H9 (cell line): Measurements from ENCODE around the gene TMCC3. TPM values are rescaled to one million over a fixed set of nuclear protein-coding genes. Genes with fewer than 3 reads are reported as not detected.

Experiments used
- DNase-seq: peaks from one replicate; pipeline ENCODE4 v3.0.0-alpha.2; 2017
- H2AFZ ChIP-seq: one replicate; pipeline ENCODE4 v1.6.1; 2013; ENCODE audit warnings: mild to moderate bottlenecking, low read length, control low read depth, moderate library complexity
- H2AK5ac ChIP-seq: 2 replicates; pipeline ENCODE4 v1.6.1; 2013; ENCODE audit warnings: low read length, control low read depth, mixed read lengths; ENCODE audit not compliant: insufficient read length
- H2BK120ac ChIP-seq: one replicate; pipeline ENCODE4 v1.6.1; 2013; ENCODE audit warnings: low read depth, mild to moderate bottlenecking, low read length, control low read depth, inconsistent platforms; ENCODE audit not compliant: poor library complexity, severe bottlenecking
- H2BK12ac ChIP-seq: 2 replicates; pipeline ENCODE4 v1.6.1; 2013; ENCODE audit warnings: low read length, control low read depth, mixed read lengths, low read depth; ENCODE audit not compliant: insufficient read length
- H2BK15ac ChIP-seq: 2 replicates; pipeline ENCODE4 v1.6.1; 2013; ENCODE audit warnings: low read depth, low read length, control low read depth
- H2BK20ac ChIP-seq: one replicate; pipeline ENCODE4 v1.6.1; 2013; ENCODE audit warnings: low read depth, mild to moderate bottlenecking, low read length, control low read depth, inconsistent platforms; ENCODE audit not compliant: poor library complexity, severe bottlenecking
- H2BK5ac ChIP-seq: 2 replicates; pipeline ENCODE4 v1.6.1; 2013; ENCODE audit warnings: low read length, control low read depth, mixed read lengths; ENCODE audit not compliant: insufficient read length
- H3K14ac ChIP-seq: 2 replicates; pipeline ENCODE4 v1.6.1; 2013; ENCODE audit warnings: low read length, control low read depth; ENCODE audit not compliant: insufficient read depth
- H3K18ac ChIP-seq: 2 replicates; pipeline ENCODE4 v1.6.1; 2013; ENCODE audit warnings: low read depth, mild to moderate bottlenecking, mixed read lengths, low read length, control low read depth; ENCODE audit not compliant: insufficient read length
- H3K23ac ChIP-seq: 2 replicates; pipeline ENCODE4 v1.6.1; 2013; ENCODE audit warnings: low read length, control low read depth, mixed read lengths, low read depth; ENCODE audit not compliant: insufficient read length
- H3K23me2 ChIP-seq: 2 replicates; pipeline ENCODE4 v1.6.1; 2013; ENCODE audit warnings: low read depth, mild to moderate bottlenecking, mixed read lengths, low read length, control low read depth; ENCODE audit not compliant: insufficient read length, poor library complexity, severe bottlenecking
- H3K27ac ChIP-seq: 2 replicates; pipeline ENCODE4 v1.5.1; 2013; ENCODE audit warnings: low read length, control low read depth, mixed read lengths, low read depth; ENCODE audit not compliant: insufficient read length
- H3K27me3 ChIP-seq: 2 replicates; pipeline ENCODE4 v1.6.1; 2013; ENCODE audit warnings: low read length, control low read depth, inconsistent platforms; ENCODE audit not compliant: insufficient read depth
- H3K4ac ChIP-seq: 2 replicates; pipeline ENCODE4 v1.6.1; 2013; ENCODE audit warnings: low read depth, mild to moderate bottlenecking, control low read depth, inconsistent platforms, low read length, moderate library complexity
- H3K4me1 ChIP-seq: 2 replicates; pipeline ENCODE4 v1.6.1; 2013; ENCODE audit warnings: low read length, control low read depth, inconsistent platforms; ENCODE audit not compliant: insufficient read depth
- H3K4me2 ChIP-seq: 2 replicates; pipeline ENCODE4 v1.6.1; 2013; ENCODE audit warnings: low read length, control low read depth, mixed read lengths; ENCODE audit not compliant: insufficient read length, insufficient read depth
- H3K56ac ChIP-seq: 2 replicates; pipeline ENCODE4 v1.6.1; 2013; ENCODE audit warnings: low read depth, mild to moderate bottlenecking, mixed read lengths, low read length, control low read depth; ENCODE audit not compliant: insufficient read length
- H3K79me1 ChIP-seq: 2 replicates; pipeline ENCODE4 v1.6.1; 2013; ENCODE audit warnings: low read depth, mild to moderate bottlenecking, moderate library complexity, low read length, control low read depth, inconsistent platforms; ENCODE audit not compliant: insufficient read depth, poor library complexity, severe bottlenecking
- H3K79me2 ChIP-seq: 2 replicates; pipeline ENCODE4 v1.6.1; 2013; ENCODE audit warnings: low read length, control low read depth, inconsistent platforms; ENCODE audit not compliant: insufficient read depth
- H3K9ac ChIP-seq: 2 replicates; pipeline ENCODE4 v1.6.1; 2013; ENCODE audit warnings: low read length, control low read depth, mixed read lengths; ENCODE audit not compliant: insufficient read length; ENCODE audit errors: extremely low read depth
- H3K9me3 ChIP-seq: one replicate; pipeline ENCODE4 v1.6.1; 2013; ENCODE audit warnings: low read depth, low read length, inconsistent platforms; ENCODE audit not compliant: control insufficient read depth
- H3T11ph ChIP-seq: one replicate; pipeline ENCODE4 v1.6.1; 2013; ENCODE audit warnings: mild to moderate bottlenecking, low read length, control low read depth, inconsistent platforms
- H4K20me1 ChIP-seq: one replicate; pipeline ENCODE4 v1.6.1; 2013; ENCODE audit not compliant: control insufficient read depth, insufficient read length, insufficient read depth
- H4K5ac ChIP-seq: 2 replicates; pipeline ENCODE4 v1.6.1; 2013; ENCODE audit warnings: low read depth, mild to moderate bottlenecking, mixed read lengths, low read length, control low read depth; ENCODE audit not compliant: insufficient read length
- H4K8ac ChIP-seq: replicated peaks from 2 replicates; pipeline ENCODE4 v1.6.1; 2013; ENCODE audit warnings: low read length, control low read depth, mixed read lengths, low read depth; ENCODE audit not compliant: insufficient read length
- H4K91ac ChIP-seq: 2 replicates; pipeline ENCODE4 v1.6.1; 2013; ENCODE audit warnings: low read depth, mild to moderate bottlenecking, moderate library complexity, mixed read lengths, low read length, control low read depth; ENCODE audit not compliant: insufficient read length
- H3K27ac Mint-ChIP-seq, 3 experiments: 2 replicates in 2 of 3; 3 replicates in 1 of 3; pipeline ENCODE4 v1.8.0; 2020 to 2021; ENCODE audit warnings: mixed read lengths in 3 of 3, mild to moderate bottlenecking in 1 of 3, moderate library complexity in 1 of 3
- H3K27me3 Mint-ChIP-seq: 2 replicates; pipeline ENCODE4 v1.8.0; 2021; ENCODE audit warnings: low read depth, mild to moderate bottlenecking, moderate library complexity, mixed read lengths
- H3K36me3 Mint-ChIP-seq, 3 experiments: 2 replicates in 2 of 3; 3 replicates in 1 of 3; pipeline ENCODE4 v1.8.0; 2020 to 2021; ENCODE audit warnings: low read depth in 3 of 3, mixed read lengths in 3 of 3; ENCODE audit not compliant: insufficient read depth in 1 of 3
- H3K4me1 Mint-ChIP-seq, 2 experiments: 2 replicates each; pipeline ENCODE4 v1.8.0; 2020; ENCODE audit warnings: mixed read lengths in 2 of 2
- H3K4me3 Mint-ChIP-seq, 2 experiments: 2 replicates in 1 of 2; 3 replicates in 1 of 2; pipeline ENCODE4 v1.8.0; 2020 to 2021; ENCODE audit warnings: mild to moderate bottlenecking in 2 of 2, mixed read lengths in 2 of 2, moderate library complexity in 1 of 2
- H3K9me3 Mint-ChIP-seq, 2 experiments: 2 replicates in 1 of 2; 3 replicates in 1 of 2; pipeline ENCODE4 v1.8.0; 2020; ENCODE audit warnings: mild to moderate bottlenecking in 2 of 2, mixed read lengths in 2 of 2, moderate library complexity in 1 of 2
- CTCF ChIP-seq: fragments of 200-600 bp; sonication (generic); conservative IDR thresholded peaks from 3 replicates; pipeline ENCODE4 v1.8.0; 2021; ENCODE audit warnings: antibody characterized with exemption, mild to moderate bottlenecking
- WGBS: extraction: QIAGEN DNeasy Blood & Tissue Kit; methylation state at CpG from one replicate; pipeline ENCODE4 v1.1.7; 2013; ENCODE audit warnings: missing lambda C conversion rate, low lambda C conversion rate, mixed read lengths; ENCODE audit not compliant: insufficient read length; ENCODE audit errors: extremely low coverage; 5-methylcytosine and 5-hydroxymethylcytosine counted together
- total RNA-seq: library from RNA; stranded (reverse); gene quantifications from 2 replicates; pipeline ENCODE4 v1.2.1, GENCODE V29; 2021

TMCC3 gene
- total RNA-seq, 1 experiment from 2014 or later: 0.87 TPM

GRCh38 chr12:94617101-94617500 is 33.3 kb downstream of the TMCC3 start:
- Mint-ChIP-seq H3K27me3 (no peaks in the 10 kb centered on the region), H3K4me3 (no peak overlapping the region), H3K36me3 (no peaks in the 10 kb centered on the region), H3K27ac (no peak overlapping the region), H3K4me1 (peaks cover 0 to 18% of the 10 kb centered on the region in 2 experiments; a peak in 3 of 4 replicates), H3K9me3 (no peaks in the 10 kb centered on the region)
- H2AFZ ChIP-seq: no peak overlapping the region
- no peak overlapping the region for H3K14ac ChIP-seq
- H3K4ac ChIP-seq: no peak overlapping the region
- DNase-seq: no peak
- no peak overlapping the region for H3K56ac ChIP-seq
- H4K5ac ChIP-seq: no peak overlapping the region
- no peaks in the 10 kb centered on the region for H3K9me3 ChIP-seq
- H3K79me2 ChIP-seq: no peaks in the 10 kb centered on the region
- no peak overlapping the region for H3T11ph ChIP-seq
- no peak overlapping the region for H4K8ac ChIP-seq
- H2BK15ac ChIP-seq: no peak overlapping the region
- TF ChIP-seq CTCF: no peak
- H2AK5ac ChIP-seq: no peak overlapping the region
- H2BK12ac ChIP-seq: no peak overlapping the region
- H3K27ac ChIP-seq: no peak overlapping the region
- no CpG with 5 or more reads among the region's 3 CpGs for WGBS
- H3K9ac ChIP-seq: no peak overlapping the region
- H2BK5ac ChIP-seq: no peak overlapping the region
- no peaks in the 10 kb centered on the region for H3K79me1 ChIP-seq
- no peak overlapping the region for H2BK120ac ChIP-seq
- H3K4me1 ChIP-seq: peaks cover 2% of the 10 kb centered on the region; the same call in 1 of the 2 replicates
- no peak overlapping the region for H3K4me2 ChIP-seq
- no peaks in the 10 kb centered on the region for H4K20me1 ChIP-seq
- H3K18ac ChIP-seq: no peak overlapping the region
- no peak overlapping the region for H3K23ac ChIP-seq
- no peaks in the 10 kb centered on the region for H3K23me2 ChIP-seq
- no peak overlapping the region for H2BK20ac ChIP-seq
- no peak overlapping the region for H4K91ac ChIP-seq
- H3K27me3 ChIP-seq: no peaks in the 10 kb centered on the region
